ENCODE measurements around the gene LCE6A.

- TF ChIP-seq GATA2 (IDR thresholded peaks at IDR 0.05; ENCODE audit: low read depth, low read length) (no peak), GATA3 (IDR thresholded peaks at IDR 0.05; ENCODE audit: low read depth, low read length) (no peak)
Measured at GRCh38 chr1:152801333-152801732, 41.3 kb upstream of the LCE6A start.

Measured in SH-SY5Y (cell line).